Skeletal muscle satellite cell (primary cell): Measurements from ENCODE around the gene HOXA7.
A peak's percentile ranks its signal among the peaks of the same experiment; 100 is the strongest.

Experiments used
- H3K27me3 ChIP-seq: 2 replicates; pipeline ENCODE4 v1.7.0; 2013; ENCODE audit warnings: low read length; ENCODE audit not compliant: control insufficient read depth, insufficient read depth
- H3K36me3 ChIP-seq: 2 replicates; pipeline ENCODE4 v1.7.0; 2013; ENCODE audit warnings: mild to moderate bottlenecking, control low read depth, low read length; ENCODE audit not compliant: insufficient read depth
- H3K4me1 ChIP-seq: 2 replicates; pipeline ENCODE4 v1.7.0; 2013; ENCODE audit warnings: low read length; ENCODE audit not compliant: control insufficient read depth, insufficient read depth
- H3K4me2 ChIP-seq: 2 replicates; pipeline ENCODE4 v1.7.0; 2013; ENCODE audit warnings: mild to moderate bottlenecking, low read length
- H3K4me3 ChIP-seq: 2 replicates; pipeline ENCODE4 v1.7.0; 2013; ENCODE audit warnings: low read length
- H3K9ac ChIP-seq: 2 replicates; pipeline ENCODE4 v1.7.0; 2013; ENCODE audit warnings: mild to moderate bottlenecking, low read depth, low read length, moderate library complexity
- H3K9me3 ChIP-seq: replicated peaks from 2 replicates; pipeline ENCODE4 v1.7.0; 2013; ENCODE audit warnings: mild to moderate bottlenecking, control low read depth, low read length

The HOXA7 gene

DNA sequence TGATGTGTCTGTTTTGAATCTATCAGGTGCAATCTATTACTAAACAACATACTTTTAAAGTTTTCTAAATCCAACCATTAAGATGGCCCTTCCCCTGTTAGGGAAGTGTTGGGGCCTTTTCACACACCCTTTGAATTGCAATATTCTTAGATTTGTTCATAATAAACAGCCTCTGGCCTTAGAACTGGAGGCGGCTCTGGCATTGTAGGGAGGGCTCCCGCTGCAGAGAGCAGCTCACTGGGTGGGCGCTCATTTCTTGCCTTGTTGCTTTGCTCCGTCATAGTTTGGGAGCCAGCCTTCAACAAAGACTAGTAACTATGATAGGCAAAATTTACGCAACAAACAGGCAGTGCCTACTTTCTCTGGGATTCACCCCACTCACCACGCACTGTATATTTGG lies 21.9 kb upstream of the HOXA7 start:
- H3K27me3 ChIP-seq, result no peaks in the 10 kb centered on the region
- peak overlapping the region; percentile 88 for H3K4me3 ChIP-seq
- H3K36me3 ChIP-seq, result peaks cover 14% of the 10 kb centered on the region
- H3K9ac ChIP-seq, result peak overlapping the region; percentile 97
- no peaks in the 10 kb centered on the region for H3K9me3 ChIP-seq
- peaks cover 71% of the 10 kb centered on the region for H3K4me1 ChIP-seq
- peak overlapping the region; percentile 98 for H3K4me2 ChIP-seq

GRCh38 chr7:27177795-27178320 lies 21.4 kb upstream of the HOXA7 start:
- H3K9ac ChIP-seq, result peak overlapping the region; percentile 97
- no peaks in the 10 kb centered on the region for H3K27me3 ChIP-seq
- peak overlapping the region; percentile 88 for H3K4me3 ChIP-seq
- peaks cover 14% of the 10 kb centered on the region for H3K36me3 ChIP-seq
- peak overlapping the region; percentile 98 for H3K4me2 ChIP-seq
- no peaks in the 10 kb centered on the region for H3K9me3 ChIP-seq
- H3K4me1 ChIP-seq, result peaks cover 70% of the 10 kb centered on the region

- Histone ChIP-seq H3K4me3 (peak overlapping the region; percentile 88), H3K9me3 (no peaks in the 10 kb centered on the region), H3K9ac (peak overlapping the region; percentile 97), H3K36me3 (peaks cover 9% of the 10 kb centered on the region), H3K4me1 (peaks cover 68% of the 10 kb centered on the region), H3K27me3 (no peaks in the 10 kb centered on the region), H3K4me2 (peak overlapping the region; percentile 98)
Observed at GRCh38 chr7:27176962-27177794, 20.7 kb upstream of the HOXA7 start.

DNA sequence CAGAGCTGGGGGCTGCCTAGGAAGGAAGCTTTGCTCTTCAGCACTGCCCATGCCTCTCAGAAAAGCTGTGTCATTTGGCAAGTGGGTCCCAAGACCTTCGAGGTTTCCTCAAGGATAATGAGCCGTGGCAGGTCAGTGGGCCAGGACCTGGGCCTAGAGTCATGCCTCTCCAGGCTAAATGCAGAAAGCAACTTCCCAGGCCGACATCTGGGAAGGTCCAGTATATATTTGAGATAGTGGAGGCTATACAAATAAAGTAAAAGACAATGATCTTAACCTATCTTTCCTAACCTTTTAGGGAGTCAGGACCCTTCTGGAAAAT lies 20.0 kb upstream of the HOXA7 start:
- Histone ChIP-seq H3K4me3 (peak overlapping the region; percentile 88), H3K9ac (peak overlapping the region; percentile 97)

GRCh38 chr7:27175626-27176523 lies 19.4 kb upstream of the HOXA7 start:
- Histone ChIP-seq H3K4me3 (peak overlapping the region; percentile 88), H3K4me2 (peak overlapping the region; percentile 98), H3K4me1 (peaks cover 58% of the 10 kb centered on the region), H3K9me3 (no peaks in the 10 kb centered on the region), H3K27me3 (no peaks in the 10 kb centered on the region), H3K36me3 (peaks cover 19% of the 10 kb centered on the region), H3K9ac (peak overlapping the region; percentile 97)

More for the DNA sequence above, 20.0 kb upstream of the HOXA7 start:
- peak overlapping the region; percentile 98 for H3K4me2 ChIP-seq
- H3K36me3 ChIP-seq, result peaks cover 13% of the 10 kb centered on the region
- H3K27me3 ChIP-seq, result no peaks in the 10 kb centered on the region
- H3K4me1 ChIP-seq, result peaks cover 64% of the 10 kb centered on the region
- no peaks in the 10 kb centered on the region for H3K9me3 ChIP-seq

DNA sequence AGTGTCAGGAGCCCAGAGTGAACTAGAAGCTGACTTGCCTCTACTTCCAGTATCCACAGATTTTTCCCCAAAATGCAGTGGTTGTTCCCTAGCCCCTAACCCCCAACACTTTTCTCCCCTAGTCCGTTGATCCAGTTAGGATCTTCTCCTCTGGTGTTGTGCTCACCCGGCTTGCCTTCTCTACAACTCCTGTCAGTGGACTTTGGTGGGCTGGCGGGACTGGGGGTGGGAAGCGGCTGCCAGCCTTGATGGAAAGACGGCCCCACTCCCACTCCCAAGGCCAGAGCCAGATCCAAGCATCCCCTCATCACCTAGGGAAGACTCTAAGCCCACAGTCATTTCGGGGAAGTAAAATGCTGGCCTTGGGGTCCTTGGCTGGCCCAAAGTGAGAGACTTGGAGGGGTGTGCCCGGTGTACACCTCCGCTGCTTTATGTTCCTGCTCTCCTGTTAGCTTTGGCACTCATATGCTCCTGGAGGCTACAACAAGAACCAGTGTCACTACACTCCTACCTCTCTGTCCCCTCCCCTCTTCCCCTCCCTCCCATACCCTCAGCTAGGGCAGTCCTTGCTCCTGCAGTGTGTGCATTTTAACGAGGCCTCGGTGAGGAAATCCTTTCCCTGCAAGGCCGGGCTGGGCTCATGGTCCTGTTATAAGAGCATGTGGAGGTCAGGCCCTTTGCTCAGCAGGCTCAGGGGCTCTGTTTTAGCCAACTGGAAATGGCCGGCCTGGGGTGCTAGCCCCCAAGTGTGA lies 18.6 kb upstream of the HOXA7 start:
- peak overlapping the region; percentile 98 for H3K4me2 ChIP-seq
- no peaks in the 10 kb centered on the region for H3K9me3 ChIP-seq
- H3K4me1 ChIP-seq, result peaks cover 50% of the 10 kb centered on the region
- peak overlapping the region; percentile 88 for H3K4me3 ChIP-seq
- H3K9ac ChIP-seq, result peak overlapping the region; percentile 97
- no peaks in the 10 kb centered on the region for H3K27me3 ChIP-seq
- peaks cover 19% of the 10 kb centered on the region for H3K36me3 ChIP-seq

- Histone ChIP-seq H3K27me3 (no peaks in the 10 kb centered on the region), H3K9ac (peak within 1 kb of the TSS; percentile 97)
Observed at GRCh38 chr7:27173956-27174873, 17.7 kb upstream of the HOXA7 start, which contains the start of gene HOXA10. Gene HOXA10, minus strand, starts transcription at chr7:27174320. Its CDS starts 14 bp downstream, at chr7:27174306.

DNA sequence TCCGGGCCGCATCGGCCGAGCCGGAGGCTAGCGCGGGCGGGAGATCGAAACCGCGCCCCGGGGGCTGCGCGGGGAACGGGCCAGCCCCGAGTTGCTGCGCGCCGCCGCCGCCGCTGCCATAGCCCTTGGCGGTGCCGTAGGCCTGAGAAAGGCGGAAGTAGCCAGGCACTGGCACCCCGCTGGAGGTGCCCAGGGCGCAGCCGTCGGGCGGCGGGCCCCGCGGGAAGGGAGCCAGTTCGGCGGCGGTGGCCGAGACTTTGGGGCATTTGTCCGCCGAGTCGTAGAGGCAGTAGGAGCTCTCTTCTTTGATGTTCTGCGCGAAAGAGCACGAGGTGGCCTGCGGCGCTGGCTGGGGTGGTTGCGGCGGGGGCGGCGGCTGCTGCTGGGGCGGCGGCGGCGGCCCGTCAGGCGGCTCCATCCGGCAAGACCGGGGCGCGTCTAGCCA lies 17.1 kb upstream of the HOXA7 start:
- Histone ChIP-seq H3K27me3 (no peaks in the 10 kb centered on the region), H3K4me1 (peaks cover 52% of the 10 kb centered on the region)

More at GRCh38 chr7:27173956-27174873, 17.7 kb upstream of the HOXA7 start, which contains the start of gene HOXA10:
- Histone ChIP-seq H3K4me1 (peaks cover 48% of the 10 kb centered on the region), H3K36me3 (peaks cover 19% of the 10 kb centered on the region), H3K4me2 (peak within 1 kb of the TSS; percentile 98), H3K9me3 (no peaks in the 10 kb centered on the region), H3K4me3 (peak within 1 kb of the TSS; percentile 88)

GRCh38 chr7:27172823-27173510 lies 16.5 kb upstream of the HOXA7 start:
- no peaks in the 10 kb centered on the region for H3K9me3 ChIP-seq
- H3K36me3 ChIP-seq, result peaks cover 19% of the 10 kb centered on the region
- H3K27me3 ChIP-seq, result no peaks in the 10 kb centered on the region
- peak overlapping the region; percentile 98 for H3K4me2 ChIP-seq
- peaks cover 58% of the 10 kb centered on the region for H3K4me1 ChIP-seq
- peak overlapping the region; percentile 88 for H3K4me3 ChIP-seq
- peak overlapping the region; percentile 97 for H3K9ac ChIP-seq

More for the DNA sequence above, 17.1 kb upstream of the HOXA7 start:
- Histone ChIP-seq H3K4me3 (peak overlapping the region; percentile 88), H3K9ac (peak overlapping the region; percentile 97), H3K36me3 (peaks cover 19% of the 10 kb centered on the region), H3K4me2 (peak overlapping the region; percentile 98), H3K9me3 (no peaks in the 10 kb centered on the region)
